GM19025 (cell line): ENCODE data around the gene VDR.
A peak's percentile ranks its signal among the peaks of the same experiment; 100 is the strongest.

Experiments
- ATAC-seq: cut with Tn5 transposase; IDR thresholded peaks from one replicate; pipeline ENCODE4 v1.9.1; 2021; ENCODE audit warnings: mild to moderate bottlenecking, low read depth, moderate library complexity; ENCODE audit not compliant: unreplicated experiment

The VDR gene

DNA sequence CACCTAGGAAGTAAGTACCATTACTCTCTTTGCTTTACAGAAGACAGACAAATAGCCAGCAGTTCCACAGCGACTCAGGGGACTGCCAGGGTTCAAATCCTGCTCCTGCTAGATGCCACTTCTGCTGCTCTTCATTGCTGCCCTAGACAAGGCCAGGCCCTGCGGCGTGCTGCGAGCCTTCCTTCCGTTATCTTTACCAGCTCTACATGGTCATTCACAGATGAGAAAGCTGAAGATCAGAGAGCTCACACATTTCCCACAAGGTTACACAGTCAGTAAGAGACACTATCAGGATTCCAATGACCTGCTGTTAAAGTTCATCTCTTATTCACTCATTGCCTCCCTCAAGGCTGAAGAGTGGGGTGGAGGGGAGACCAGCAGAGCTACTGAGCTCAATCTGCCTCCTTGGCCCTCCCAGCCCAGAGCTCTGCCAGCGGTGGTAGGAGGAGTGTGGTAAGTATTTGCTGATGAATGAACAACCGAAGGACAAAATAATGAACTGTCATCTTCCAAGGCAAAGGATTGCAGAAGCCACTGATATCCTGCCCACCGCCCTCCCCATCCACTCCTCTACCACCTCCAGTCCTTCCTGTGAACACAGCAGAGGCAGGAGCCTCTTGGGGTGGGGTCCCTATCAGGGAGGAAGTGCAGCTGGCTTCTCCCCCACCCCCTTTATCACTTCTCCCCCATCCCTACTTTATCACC, 70.4 kb downstream of the VDR start:
- no peak for ATAC-seq

DNA sequence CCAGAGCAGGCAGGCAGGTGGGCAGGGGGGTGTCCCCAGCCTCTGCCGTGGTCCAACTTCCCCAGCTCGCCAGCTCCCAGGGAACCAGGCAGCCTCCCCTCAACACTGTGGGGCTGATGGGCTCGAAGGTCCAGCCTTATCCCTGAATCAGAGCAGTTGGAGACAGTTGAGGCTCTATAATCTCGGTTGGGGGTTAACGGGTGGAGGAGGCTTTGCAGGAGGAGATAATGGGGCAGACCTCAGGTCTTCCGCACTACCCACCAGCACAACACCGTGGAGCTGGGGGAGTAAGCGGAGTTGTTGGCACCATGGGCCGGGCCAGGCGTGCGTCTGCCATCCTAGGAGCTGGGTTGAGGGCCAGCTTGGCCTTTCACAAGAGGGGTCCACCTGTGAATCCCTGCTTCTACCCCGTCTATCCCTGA, 71.2 kb downstream of the VDR start:
- ATAC-seq: no peak

DNA sequence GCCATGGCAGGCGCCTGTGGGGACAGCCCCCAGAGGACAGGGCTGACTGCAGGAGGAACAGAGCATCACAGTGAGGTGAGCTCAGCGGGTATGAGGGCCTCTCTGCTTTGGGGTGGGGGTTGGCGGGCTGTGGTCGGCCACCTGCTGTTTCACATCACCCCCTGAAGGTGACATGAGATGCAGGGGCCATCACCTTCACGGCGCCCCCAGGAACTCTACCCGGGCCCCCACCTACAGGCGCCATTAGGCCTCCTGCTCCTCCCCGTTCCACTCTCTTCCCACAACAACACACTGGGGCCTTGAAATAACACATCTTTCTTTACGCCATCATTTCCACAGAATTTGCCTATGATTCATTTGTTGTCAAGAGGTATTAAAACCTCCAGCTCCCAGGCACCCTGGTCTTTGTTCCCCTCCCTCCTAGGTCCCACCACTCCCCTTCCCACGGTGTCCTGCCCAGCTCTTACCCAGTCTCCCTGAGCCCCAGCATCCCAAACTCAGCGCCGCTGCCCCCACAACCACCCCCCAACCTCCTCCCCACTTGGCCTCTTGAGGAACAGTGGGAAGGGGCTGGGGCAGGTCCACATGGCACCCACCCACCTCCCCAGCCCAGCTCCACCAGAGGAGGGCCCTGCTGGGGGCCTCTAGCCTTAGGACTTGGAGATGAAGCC, 72.4 kb downstream of the VDR start:
- ATAC-seq: no peak

DNA sequence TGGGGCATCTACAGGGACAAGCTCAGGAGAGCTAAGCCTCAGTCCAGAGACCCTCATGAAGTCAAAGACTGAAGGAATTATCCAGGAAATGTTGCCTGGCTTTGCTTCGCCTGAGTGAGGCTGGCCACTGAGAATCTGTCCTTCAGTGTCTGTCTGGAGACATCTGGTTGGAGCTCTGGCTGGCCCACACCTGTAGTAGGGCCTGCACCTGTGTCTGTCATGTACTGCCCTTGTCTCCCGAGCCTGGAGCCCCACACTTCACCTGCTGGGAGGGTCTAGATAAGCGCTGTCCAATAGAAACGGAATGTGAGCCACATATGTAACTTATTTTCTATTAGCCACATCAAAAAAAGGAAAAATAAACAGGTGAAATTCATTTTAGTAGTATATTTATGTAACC, 75.2 kb downstream of the VDR start:
- no peak for ATAC-seq

DNA sequence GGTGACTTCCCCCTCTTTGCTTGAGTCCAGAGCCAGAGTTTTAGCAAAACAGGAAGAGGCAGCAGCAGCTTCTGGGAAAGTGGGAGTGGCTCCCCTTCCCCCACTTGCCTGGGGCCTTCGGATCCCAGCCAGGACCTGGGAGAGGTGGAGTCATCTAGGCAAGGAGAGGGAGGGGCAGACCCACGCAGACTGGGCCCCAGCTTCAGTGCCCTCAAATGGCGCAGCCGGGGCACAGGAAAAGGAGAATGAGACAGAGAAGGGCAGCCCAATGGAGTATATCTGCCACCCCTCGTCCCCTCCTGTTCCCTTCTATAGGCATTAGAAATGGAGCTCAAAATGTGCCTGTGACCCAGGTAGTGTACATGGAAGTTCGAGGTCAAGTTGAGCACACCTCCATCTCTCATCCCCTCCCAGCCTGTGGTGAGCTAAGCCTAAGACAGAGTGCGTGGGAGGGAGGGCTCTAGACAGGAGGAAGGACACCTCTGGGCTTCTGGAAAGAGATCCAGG, 75.8 kb downstream of the VDR start:
- no peak for ATAC-seq

DNA sequence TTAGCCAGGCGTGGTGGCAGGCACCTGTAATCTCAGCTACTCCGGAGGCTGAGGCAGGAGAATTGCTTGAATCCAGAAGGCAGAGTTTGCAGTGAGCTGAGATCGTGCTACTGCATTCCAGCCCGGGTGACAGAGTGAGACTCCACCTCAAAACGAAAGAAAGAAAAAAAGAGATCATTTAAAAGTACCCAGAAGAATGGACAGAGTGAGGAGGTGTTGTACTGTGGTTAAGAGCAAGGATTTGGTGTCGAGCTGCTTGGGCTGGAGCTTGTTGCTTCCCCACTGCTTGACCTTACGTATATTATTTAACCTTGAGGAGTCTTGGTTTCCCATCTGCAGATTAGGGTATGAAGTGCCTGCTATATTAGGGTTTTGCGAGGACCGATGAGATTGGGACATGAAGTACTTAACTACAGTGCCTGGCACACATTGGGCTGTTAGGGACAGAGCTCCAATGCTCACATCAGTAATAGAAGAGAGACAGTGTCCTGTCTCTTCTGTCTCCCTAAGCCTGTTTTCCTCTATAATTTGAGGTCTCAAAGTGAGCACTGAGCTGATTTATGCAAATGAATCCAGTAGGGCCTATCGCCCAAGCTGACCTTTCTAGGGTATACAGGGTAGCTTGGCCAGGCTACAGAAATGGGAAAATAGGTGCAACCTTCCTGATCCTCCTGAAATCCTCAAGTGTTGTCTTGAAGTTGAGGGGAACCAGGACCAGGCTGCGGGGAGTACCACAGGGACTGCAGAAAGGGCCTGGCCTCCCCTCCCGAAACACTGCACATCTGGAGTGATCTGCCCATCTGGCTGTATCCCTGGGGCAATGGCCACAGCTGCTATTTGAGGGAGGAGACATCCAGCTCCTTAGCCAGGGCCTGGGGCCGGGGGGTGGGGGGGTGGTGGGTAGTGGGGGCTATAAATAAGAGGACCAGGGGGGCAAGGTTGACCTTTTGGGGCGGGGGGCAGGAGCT, 76.5 kb downstream of the VDR start:
- no peak for ATAC-seq

DNA sequence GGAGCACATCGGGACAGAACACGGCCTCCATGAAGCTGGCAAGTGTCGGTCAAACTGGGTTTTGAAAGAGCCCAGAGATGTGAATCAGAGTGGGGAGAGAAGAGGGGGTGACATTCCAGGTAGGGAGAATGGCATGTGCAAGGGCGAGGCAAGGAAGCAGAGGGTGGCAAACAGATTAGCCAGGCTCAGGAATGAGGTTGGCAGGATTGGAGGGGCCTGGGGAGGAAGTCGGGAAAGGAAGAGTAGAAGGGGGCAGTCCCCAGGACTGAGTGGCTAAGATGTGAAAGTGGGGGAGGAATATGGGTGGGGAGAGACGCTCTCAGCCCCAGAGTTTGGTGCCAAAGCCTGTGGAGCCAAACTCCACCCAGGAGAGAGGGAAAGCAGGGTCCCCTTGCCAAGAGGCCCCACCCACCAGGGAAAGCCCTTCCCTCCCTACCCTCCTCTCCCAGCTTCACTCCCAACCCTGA, 79.6 kb downstream of the VDR start:
- no peak for ATAC-seq

DNA sequence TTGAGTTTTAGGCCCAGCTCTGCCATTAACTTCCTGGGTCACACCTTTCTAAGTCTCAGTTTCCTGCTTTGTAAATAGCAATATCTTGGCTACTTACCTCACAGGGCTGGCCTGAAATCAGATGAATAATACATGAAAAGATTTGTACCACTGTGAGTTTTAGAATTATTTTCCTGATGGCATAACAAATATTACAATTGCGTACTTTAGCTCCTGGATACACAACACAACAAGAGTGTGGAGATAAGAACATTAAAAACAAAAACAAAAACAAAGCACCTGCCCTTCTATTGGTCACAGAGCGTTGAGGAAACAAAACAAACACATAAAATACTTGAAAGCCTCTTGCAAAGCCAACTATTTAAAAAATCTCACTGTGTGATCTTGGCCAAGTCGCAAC, 80.2 kb downstream of the VDR start:
- ATAC-seq: no peak

DNA sequence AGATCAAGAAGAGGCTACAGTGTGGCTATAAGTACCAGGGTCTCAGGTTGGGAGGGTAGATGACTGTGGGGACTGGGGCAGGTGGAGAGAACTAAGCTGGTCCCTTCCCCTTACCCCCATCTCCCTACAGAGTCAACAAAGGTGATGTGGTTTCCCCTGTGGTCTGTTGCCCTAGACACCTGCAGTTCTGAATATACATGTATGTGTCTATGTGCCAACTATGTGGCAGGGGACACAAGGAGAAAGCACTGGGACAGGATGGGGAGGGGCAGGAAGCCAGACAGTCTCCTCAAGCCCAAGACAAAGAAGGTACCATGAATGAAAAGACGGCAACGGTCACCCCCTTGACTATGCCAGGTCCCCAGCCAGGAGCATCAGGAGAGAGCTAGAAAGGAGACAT, 80.6 kb downstream of the VDR start:
- no peak for ATAC-seq

DNA sequence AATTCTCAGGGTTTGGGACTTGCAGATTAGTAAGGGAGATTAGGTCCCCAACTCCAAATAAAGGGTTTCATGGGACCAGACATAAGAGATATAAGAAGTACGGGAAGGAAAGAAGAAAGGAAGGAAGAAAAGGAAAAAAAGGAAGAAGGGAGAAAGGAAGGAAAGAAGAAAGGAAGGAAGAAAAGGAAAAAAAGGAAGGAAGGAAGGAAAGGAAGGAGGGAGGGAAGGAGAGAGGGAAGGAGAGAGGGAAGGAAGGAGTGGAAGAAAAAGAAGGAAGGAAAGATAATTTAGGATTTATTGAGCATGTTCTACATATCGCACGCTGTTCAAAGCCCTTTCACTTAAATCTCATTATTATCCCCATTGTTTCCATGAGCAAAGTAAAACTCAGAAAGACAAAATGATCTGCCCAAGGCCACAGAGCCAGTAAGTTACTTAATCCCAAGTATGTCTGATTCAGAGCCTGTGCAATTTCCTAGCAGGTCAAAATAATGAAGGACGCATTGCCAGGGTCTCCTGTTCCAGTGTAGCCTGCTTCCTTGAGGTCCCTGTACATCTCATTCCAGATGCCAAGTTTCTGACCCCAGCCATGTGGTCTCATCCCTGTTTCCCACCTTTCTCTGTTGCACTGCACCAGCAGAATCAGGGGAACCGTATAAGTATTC, 81.2 kb downstream of the VDR start:
- ATAC-seq: no peak

DNA sequence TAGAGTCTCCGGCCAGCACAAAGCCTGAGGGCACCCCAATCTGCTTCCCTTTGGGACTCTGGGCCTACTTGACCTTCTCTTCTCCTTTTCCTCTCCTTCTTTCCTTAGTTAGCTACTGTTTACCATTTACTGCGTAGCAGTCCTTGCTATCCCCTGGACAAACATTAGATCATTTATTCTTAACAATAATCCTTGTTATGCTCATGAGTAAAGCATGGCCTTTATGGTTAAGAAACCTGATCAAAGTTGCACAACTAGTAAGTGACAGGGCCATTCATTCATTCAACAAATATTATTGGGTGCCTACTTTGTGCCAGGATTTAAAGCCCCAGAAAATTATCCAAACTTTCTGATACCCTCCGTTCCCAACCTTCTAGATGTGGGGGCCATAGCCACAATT, 81.9 kb downstream of the VDR start:
- ATAC-seq: no peak

DNA sequence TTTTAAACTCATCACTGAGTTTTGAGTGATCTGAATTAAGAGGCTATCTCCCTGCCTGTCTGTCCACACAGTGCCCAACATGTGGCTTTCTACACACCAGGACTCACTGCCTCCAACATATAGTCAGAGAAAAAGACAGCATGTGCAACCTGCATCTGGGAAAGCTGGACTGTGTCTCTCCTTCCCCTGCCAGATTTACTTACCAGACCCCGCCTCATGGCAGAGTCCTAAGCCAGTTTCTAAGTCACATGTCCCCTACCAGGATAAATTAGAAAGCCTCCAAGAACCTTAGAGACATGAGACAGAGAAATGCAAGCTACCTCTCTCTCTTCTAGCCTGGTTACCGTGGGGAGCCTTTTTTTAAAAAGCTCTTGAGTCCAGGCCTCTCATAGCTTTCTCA, 82.4 kb downstream of the VDR start:
- no peak for ATAC-seq

DNA sequence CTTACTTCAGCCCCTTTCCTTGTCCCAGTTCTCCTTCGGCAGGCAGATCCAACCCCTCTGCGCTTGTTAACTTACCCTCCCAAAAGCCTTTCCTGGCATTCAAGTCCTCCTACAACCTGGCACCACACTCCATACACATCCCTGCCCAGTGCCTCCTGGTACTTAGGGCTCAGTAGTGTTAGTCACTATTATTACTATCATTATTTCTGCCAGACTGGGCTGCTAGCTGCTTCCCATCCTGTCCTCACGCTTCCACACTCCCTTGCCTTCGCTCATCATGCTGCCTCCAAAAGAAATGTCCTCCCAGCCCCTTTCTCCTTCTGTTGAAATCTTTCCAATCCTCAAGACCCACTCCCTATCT, 83.5 kb downstream of the VDR start:
- no peak for ATAC-seq

DNA sequence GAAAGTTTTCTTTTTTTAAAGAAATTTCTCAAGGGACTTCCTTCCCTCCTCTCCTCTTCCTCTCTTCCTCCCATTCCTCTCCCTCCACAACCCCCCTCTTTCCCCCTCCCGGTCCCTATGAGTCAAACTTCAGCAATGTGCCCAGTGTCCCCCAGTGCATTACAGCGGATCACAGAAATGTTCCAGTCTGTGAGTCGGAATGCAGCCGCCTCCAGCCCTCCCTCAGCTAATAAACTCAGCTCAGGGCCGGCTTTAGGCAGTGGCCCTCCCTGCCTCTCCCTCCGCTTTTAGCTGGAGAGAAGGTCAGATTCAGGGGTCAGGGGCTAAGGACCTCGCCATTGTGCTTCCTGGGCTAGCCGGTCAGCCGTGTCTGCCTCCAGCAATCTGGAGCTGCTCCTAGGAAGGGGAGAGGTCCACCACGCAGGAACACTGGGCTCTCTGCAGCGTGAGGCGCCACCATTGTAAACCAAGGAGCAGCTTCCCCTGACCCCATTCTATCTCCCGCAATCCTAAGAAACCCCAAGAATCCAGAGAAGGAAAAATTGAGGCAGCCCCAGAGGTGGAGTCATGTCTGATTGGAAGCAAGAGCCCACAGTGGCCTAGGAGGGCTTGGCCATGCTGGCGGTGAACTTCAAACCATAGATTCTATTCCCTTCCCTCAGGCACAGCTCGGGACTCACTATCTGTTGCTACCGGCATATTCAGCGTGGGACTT, 84.0 kb downstream of the VDR start:
- ATAC-seq: no peak

DNA sequence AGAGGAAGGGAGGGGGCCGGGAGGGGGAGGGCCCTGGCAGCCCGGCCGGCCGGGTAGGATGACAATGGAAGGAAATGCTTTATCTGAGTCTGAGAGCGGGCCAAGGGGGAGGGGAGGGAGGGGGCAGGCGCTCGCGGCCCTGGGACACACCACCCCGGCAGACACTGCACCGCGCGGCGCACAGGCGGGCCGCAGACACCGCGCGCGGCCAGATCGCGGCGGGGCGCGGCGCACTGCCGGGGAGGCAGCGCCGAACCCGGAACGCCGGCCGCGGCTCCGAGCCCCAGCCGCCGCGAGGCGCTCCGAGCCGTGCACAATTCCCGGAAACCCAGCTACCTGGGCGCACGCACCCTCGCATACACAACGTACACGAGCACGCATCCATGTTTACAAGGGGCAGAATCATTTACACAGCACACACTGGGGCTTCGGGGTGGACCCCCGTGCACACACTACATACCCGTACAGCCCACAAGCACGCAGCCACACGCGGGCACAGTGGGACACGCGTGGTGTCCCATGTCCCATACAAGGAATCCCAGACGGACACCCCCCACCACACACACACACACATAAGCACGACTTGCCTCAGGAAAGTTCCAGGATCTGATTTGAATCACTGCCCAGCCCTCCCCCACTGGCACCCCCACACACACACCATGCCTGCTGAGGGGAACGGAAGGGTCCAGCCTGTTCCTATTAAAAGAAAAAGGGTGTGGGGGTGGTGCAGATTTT, 84.7 kb downstream of the VDR start, which contains the start of gene HDAC7:
HDAC7 (minus strand) TSS at position 8 of the 735 bp plus-strand sequence. CDS start 118 bp downstream, outside the sequence.
- peak; percentile 40 for ATAC-seq

DNA sequence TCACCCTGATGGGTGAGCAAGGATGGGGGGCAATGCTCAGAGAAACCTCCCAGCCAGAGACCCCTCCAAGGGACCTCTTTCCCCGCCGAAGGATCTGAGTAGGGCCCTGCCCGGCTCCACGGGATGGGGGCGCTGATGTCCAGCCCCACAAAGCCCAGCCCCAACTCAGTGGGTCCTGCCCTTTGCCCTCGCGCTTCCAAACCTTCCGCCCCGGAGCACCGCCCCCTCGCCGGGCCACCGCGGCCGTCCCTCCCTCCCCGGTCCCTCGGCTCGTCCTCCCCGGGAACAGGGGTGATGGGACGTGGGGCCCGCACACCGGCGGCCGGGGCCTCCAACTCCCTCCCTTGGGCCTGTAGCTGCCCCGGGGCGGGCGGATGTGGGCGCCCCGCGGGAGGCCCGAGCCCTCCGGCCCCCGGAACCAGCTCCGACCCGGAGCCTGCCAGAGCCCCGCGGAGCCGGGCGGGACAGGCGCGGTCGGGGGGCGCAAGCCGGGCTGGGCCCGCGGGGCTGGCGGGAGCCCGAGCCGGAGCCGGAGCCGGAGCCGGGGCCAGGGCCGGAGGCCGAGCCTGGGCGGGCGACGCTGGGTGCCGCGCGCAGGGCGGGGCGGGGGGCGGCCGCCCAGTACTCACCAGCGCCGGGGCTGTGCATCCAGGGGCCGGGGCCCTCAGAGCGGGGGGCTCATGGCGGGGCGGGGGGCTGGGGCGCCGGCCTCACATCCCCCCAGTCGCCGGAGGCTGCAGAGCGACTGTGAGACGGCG, 85.5 kb downstream of the VDR start:
- peak; percentile 34 for ATAC-seq

DNA sequence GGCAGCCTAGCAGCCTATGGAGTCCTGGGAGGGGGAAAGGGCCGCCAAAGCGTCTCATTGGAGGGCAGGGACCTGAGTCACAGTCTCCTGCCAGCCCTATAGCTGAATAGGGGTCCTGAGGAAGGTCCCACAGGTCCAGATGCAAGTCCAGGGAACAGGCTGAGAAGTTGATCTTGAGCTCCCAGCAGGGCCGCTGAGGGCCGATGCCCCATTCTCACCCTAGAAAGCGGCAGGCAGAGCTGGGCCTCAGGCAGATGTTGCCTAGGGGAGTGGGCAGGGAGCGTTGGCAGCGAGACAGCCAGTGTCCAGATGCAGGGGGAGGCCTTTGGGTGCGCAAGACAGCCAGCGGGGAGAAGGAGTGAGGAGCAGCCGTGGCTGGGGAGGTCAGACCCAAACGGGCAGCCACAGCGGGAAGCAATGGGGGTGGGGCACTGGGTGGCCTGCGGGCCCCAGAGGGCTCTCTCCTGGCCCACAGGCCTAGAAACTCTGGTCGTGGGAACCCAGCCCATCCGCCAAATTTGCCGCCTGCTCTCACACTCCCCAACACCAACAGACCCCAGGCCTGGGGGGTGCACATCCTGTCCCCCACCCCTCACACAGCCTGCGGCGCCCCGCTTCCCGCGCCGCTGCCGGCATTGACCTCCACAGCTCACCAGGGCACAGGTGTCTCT, 86.2 kb downstream of the VDR start:
- ATAC-seq: no peak

DNA sequence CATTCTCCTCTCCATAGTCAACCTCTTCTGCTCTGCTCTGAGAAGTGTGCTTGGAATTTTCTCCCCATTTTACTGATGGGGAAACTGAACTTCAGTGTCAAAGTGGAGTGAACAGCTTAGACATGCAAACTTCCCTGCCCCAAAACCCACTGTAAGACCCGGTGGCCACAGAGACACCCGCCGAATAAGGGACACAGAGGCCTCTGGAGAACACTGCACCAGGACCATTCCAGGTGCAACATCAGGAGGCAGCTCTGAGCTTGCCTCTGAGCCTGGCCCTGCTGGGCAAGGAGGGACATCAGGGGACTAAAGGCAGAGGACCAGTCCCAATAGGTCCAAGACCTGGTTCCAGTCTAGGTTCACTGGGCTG, 86.8 kb downstream of the VDR start:
- ATAC-seq: no peak
